RWPE1 (cell line): Measurements from ENCODE around the gene SULT1C4.

Experiments used
- CTCF ChIA-PET: fragments of 350-600 bp; sonication (Branson Sonifier 250); formaldehyde crosslinking; extraction: SDS; loops from one replicate; lab custom pipeline; 2021; lab: Yijun Ruan, JAX
- POLR2A ChIA-PET: fragments of 400-600 bp; formaldehyde crosslinking; extraction: SDS; loops from one replicate; lab custom pipeline; 2020; ENCODE audit warnings: antibody characterized with exemption; ENCODE audit not compliant: low non-redundant PET; lab: Yijun Ruan, JAX
- DNase-seq: peaks from one replicate; pipeline ENCODE4 v3.0.0; 2012; ENCODE audit warnings: low spot score
- H3K27ac ChIP-seq: fragments of 450-650 bp; 2 replicates; pipeline ENCODE4 v1.5.1; 2017
- TF ChIP-seq, protein P1 (sequence below): fragments of 450-650 bp; conservative IDR thresholded peaks from 2 replicates; pipeline ENCODE4 v1.5.1; 2017; ENCODE audit warnings: low read depth, mild to moderate bottlenecking

The SULT1C4 gene

DNA sequence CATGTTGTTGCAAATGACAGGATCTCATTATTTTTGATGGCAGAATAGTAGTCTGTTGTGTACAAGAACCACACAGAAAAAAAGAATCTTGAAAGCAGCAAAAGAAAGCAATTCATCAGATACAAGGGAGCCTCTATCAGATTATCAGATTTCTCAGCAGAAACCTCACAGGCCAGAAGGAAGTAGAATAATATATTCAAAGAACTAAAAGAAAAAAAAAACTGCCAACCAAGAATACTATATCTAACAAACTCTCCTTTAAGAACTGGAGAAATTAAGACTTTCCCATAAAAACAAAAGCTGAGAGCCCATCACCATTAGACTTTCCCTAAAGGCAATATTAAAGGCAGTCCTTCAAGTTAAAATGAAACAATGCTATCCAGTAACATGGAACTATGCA, 15.4 kb downstream of the SULT1C4 start:
- POLR2A ChIA-PET = no interaction called here
- H3K27ac ChIP-seq = no peak overlapping the region
- CTCF ChIA-PET = interaction anchor here (0.6 kb wide), 1 partner anchor 321 kb away, joined by 3 read pairs; no protein-coding TSS in a partner anchor
- TF ChIP-seq, protein P1, sequence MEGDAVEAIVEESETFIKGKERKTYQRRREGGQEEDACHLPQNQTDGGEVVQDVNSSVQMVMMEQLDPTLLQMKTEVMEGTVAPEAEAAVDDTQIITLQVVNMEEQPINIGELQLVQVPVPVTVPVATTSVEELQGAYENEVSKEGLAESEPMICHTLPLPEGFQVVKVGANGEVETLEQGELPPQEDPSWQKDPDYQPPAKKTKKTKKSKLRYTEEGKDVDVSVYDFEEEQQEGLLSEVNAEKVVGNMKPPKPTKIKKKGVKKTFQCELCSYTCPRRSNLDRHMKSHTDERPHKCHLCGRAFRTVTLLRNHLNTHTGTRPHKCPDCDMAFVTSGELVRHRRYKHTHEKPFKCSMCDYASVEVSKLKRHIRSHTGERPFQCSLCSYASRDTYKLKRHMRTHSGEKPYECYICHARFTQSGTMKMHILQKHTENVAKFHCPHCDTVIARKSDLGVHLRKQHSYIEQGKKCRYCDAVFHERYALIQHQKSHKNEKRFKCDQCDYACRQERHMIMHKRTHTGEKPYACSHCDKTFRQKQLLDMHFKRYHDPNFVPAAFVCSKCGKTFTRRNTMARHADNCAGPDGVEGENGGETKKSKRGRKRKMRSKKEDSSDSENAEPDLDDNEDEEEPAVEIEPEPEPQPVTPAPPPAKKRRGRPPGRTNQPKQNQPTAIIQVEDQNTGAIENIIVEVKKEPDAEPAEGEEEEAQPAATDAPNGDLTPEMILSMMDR = no peak
- no peak for DNase-seq

DNA sequence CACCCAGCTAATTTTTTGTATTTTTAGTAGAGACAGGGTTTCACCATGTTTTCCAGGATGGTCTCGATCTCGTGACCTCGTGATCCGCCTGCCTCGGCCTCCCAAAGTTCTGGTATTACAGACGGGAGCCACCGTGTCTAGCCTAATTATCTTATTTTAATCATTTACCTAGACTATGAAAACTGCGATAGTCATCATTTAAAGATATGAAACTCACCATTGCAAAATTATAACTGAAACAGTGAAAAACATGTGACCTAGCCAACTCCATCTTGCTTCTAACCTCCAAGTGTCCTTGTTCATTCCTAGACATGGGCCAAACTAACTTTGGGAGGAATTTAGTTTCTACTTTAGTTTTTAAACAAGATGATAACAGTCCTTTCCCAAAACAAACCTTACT, 17.4 kb downstream of the SULT1C4 start:
- TF ChIP-seq, protein P1 = no peak
- CTCF ChIA-PET = no interaction called here
- POLR2A ChIA-PET = no interaction called here
- DNase-seq = no peak
- no peak overlapping the region for H3K27ac ChIP-seq

- POLR2A ChIA-PET = no interaction called here
These were observed 19.1 kb downstream of the SULT1C4 start for GRCh38 chr2:108396845-108397244.

GRCh38 chr2:108399479-108399878, 21.7 kb downstream of the SULT1C4 start:
- no peak for DNase-seq
- TF ChIP-seq, protein P1 = no peak
- CTCF ChIA-PET = interaction anchor here (0.8 kb wide), 1 partner anchor 13 kb away, joined by 4 read pairs; no protein-coding TSS in a partner anchor
- H3K27ac ChIP-seq = no peak overlapping the region
- POLR2A ChIA-PET = no interaction called here

More at GRCh38 chr2:108396845-108397244, 19.1 kb downstream of the SULT1C4 start:
- TF ChIP-seq, protein P1 = peak; percentile 47
- CTCF ChIA-PET = interaction anchor here (1.1 kb wide), 1 partner anchor 12 kb away, joined by 4 read pairs; no protein-coding TSS in a partner anchor
- no peak for DNase-seq
- no peak overlapping the region for H3K27ac ChIP-seq

DNA sequence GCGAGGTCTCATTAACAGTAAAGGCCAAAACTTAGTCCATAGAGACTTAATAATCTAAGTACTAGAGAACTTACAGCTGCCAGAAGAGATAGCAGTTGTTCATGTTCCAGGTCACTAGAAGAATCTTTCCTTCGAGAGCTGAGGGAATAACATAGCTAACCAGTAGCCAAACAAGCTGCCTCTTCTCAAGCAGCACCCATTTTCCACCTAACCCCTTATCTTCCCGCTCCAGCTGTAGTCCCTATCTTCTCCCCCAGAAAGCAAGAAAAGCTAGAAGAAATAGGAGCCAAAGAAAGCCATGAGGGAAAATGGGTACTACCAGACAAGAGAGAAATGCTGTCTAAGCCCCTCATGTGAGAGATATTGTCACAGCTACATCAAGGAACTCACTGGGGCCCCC, 24.0 kb downstream of the SULT1C4 start:
- no peak for DNase-seq
- CTCF ChIA-PET = no interaction called here
- H3K27ac ChIP-seq = no peak overlapping the region
- POLR2A ChIA-PET = no interaction called here
- TF ChIP-seq, protein P1 = no peak

DNA sequence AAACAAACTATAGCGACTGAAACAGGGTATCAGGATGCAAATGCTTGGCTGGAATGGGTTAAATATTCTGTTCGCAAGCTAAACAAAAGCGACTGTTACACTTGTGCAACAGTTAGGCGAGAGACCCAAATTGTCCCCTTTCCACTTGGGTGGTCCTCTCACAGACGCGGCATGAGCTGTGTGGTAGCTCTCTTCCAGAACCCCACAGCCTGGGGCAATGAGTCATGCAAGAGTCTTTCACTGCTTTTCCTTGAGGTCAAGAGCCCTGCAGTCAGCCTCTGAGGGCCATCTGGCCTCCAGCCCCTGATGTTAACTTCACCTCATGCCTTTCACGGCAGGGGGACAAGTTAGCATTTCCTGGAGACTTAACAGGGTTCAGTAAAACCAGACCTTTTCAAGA, 25.7 kb downstream of the SULT1C4 start:
- ChIA-PET CTCF (no interaction called here), POLR2A (no interaction called here)
- no peak overlapping the region for H3K27ac ChIP-seq
- TF ChIP-seq, protein P1 = no peak
- no peak for DNase-seq
